ENCODE results near the gene TMEM208.

- no peak for TF ChIP-seq EP300 (IDR thresholded peaks at IDR 0.05)
- TF ChIP-seq, protein P1, sequence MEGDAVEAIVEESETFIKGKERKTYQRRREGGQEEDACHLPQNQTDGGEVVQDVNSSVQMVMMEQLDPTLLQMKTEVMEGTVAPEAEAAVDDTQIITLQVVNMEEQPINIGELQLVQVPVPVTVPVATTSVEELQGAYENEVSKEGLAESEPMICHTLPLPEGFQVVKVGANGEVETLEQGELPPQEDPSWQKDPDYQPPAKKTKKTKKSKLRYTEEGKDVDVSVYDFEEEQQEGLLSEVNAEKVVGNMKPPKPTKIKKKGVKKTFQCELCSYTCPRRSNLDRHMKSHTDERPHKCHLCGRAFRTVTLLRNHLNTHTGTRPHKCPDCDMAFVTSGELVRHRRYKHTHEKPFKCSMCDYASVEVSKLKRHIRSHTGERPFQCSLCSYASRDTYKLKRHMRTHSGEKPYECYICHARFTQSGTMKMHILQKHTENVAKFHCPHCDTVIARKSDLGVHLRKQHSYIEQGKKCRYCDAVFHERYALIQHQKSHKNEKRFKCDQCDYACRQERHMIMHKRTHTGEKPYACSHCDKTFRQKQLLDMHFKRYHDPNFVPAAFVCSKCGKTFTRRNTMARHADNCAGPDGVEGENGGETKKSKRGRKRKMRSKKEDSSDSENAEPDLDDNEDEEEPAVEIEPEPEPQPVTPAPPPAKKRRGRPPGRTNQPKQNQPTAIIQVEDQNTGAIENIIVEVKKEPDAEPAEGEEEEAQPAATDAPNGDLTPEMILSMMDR (IDR thresholded peaks at IDR 0.05), result no peak
Measured at GRCh38 chr16:67188798-67189197, 38.1 kb upstream of the TMEM208 start.
